HG03378 (cell line): ENCODE data around the gene HS2ST1.

Experiments used
- ATAC-seq: cut with Tn5 transposase; IDR thresholded peaks from one replicate; pipeline ENCODE4 v1.9.1; 2021; ENCODE audit warnings: mild to moderate bottlenecking, moderate library complexity; ENCODE audit not compliant: unreplicated experiment

Gene HS2ST1

GRCh38 chr1:87155170-87155569 lies 240.7 kb downstream of the HS2ST1 start:
- ATAC-seq, result no peak

DNA sequence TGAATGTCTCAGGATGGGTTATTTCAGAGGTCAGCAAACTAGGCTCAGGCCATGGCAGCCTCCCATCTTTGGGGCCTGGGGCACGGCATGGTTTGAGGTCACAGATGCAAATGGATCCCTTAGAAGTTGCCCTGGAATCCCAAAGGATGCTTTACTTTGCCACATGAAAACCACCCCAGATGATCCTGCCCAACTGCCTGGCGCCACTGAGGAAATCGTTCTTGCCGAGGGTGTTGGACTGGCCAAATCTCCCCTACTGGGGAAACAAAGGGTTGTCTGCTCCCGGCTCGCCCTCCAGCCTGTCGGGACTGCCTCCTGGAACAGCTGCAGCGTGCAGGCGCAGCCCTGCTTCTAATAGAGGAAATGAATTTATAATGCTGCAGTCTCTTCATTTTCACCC lies 241.2 kb downstream of the HS2ST1 start:
- no peak for ATAC-seq

- no peak for ATAC-seq
Observed at GRCh38 chr1:87156124-87156523, 241.7 kb downstream of the HS2ST1 start.

- ATAC-seq, result no peak
Observed at GRCh38 chr1:87159378-87159915, 245.0 kb downstream of the HS2ST1 start.
